Measurements from ENCODE around the gene SLC7A7. TPM values are rescaled to one million over a fixed set of nuclear protein-coding genes. Genes with fewer than 3 reads are reported as not detected.

Gene SLC7A7
- total RNA-seq, 1 experiment from 2014 or later: 5.9 TPM

DNA sequence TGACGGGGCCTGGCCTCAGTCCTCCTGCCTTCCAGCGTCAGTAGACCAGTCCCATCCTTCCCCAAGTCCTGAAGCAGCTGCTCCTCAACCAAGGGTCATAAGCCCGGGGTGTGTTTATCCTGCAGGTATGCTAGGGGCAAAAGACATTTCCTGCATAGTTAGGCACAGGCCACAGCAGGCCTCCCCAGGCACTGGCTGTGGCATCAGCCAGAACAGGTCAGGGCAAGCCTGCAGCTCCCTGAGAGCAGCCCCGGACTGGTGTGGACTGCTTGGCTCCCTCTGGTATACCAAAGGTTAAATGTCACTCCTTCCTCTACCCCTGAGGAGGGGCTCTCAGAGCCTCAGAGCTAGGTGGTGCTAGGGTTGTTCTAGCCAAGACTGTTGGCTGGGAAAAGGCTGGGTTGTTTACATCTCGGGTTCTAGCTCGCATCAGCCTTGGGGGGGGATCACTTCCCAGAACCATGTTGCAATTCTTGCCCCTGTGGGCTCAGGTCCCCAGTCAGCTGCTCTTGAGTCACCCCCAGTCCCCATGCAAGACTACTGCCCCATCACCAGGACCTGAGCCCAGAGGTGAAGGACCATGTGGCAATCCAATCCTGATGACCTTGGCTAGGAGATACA is 24.0 kb upstream of the SLC7A7 start:
- Histone ChIP-seq H3K4me2 (no peak overlapping the region), H3K36me3 (ENCODE audit: low read depth) (no peaks in the 10 kb centered on the region), H3K4me1 (replicated peaks; ENCODE audit: insufficient read depth) (no peaks in the 10 kb centered on the region), H3F3A (ENCODE audit: insufficient read depth, low read depth) (no peaks in the 10 kb centered on the region), H3K79me2 (ENCODE audit: low read depth) (no peaks in the 10 kb centered on the region), H4K20me1 (ENCODE audit: insufficient read depth) (no peaks in the 10 kb centered on the region), H3K27me3 (ENCODE audit: insufficient read depth, low read depth) (no peaks in the 10 kb centered on the region), H2AFZ (no peak overlapping the region), H3K9me3 (ENCODE audit: insufficient read depth, low read depth) (no peaks in the 10 kb centered on the region), H3K27ac (no peak overlapping the region), H3K9me2 (ENCODE audit: insufficient read depth) (no peaks in the 10 kb centered on the region), H3K4me3 (no peak overlapping the region)
- BruUV-seq (replicated peaks): no TSS peak
- intact Hi-C loops (cut with micrococcal nuclease; ENCODE audit: unreplicated experiment): no loop called here
- no peak for TF ChIP-seq EZH2 (IDR thresholded peaks at IDR 0.05; ENCODE audit: low read depth)
- TF ChIP-seq, protein P1, sequence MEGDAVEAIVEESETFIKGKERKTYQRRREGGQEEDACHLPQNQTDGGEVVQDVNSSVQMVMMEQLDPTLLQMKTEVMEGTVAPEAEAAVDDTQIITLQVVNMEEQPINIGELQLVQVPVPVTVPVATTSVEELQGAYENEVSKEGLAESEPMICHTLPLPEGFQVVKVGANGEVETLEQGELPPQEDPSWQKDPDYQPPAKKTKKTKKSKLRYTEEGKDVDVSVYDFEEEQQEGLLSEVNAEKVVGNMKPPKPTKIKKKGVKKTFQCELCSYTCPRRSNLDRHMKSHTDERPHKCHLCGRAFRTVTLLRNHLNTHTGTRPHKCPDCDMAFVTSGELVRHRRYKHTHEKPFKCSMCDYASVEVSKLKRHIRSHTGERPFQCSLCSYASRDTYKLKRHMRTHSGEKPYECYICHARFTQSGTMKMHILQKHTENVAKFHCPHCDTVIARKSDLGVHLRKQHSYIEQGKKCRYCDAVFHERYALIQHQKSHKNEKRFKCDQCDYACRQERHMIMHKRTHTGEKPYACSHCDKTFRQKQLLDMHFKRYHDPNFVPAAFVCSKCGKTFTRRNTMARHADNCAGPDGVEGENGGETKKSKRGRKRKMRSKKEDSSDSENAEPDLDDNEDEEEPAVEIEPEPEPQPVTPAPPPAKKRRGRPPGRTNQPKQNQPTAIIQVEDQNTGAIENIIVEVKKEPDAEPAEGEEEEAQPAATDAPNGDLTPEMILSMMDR (conservative IDR thresholded peaks at IDR 0.05): no peak
- POLR2A ChIA-PET (ENCODE audit: unreplicated experiment): interaction anchor here (0.5 kb wide), 1 partner anchor 63 kb away, joined by 5 read pairs; no protein-coding TSS in a partner anchor
- no peak for DNase-seq
- CTCF ChIA-PET: no interaction called here

GRCh38 chr14:22838631-22839041 is 23.4 kb upstream of the SLC7A7 start:
- Histone ChIP-seq H3K4me1 (replicated peaks; ENCODE audit: insufficient read depth) (no peaks in the 10 kb centered on the region), H3K27me3 (ENCODE audit: insufficient read depth, low read depth) (no peaks in the 10 kb centered on the region), H3K27ac (no peak overlapping the region), H4K20me1 (ENCODE audit: insufficient read depth) (no peaks in the 10 kb centered on the region), H2AFZ (no peak overlapping the region), H3K79me2 (ENCODE audit: low read depth) (no peaks in the 10 kb centered on the region), H3K4me2 (no peak overlapping the region), H3F3A (ENCODE audit: insufficient read depth, low read depth) (no peaks in the 10 kb centered on the region), H3K9me2 (ENCODE audit: insufficient read depth) (no peaks in the 10 kb centered on the region), H3K4me3 (no peak overlapping the region), H3K9me3 (ENCODE audit: insufficient read depth, low read depth) (no peaks in the 10 kb centered on the region), H3K36me3 (ENCODE audit: low read depth) (no peaks in the 10 kb centered on the region)
- ChIA-PET CTCF (no interaction called here), POLR2A (ENCODE audit: unreplicated experiment) (interaction anchor here (0.5 kb wide), 1 partner anchor 64 kb away, joined by 5 read pairs; no protein-coding TSS in a partner anchor)
- DNase-seq: no peak
- intact Hi-C loops (cut with micrococcal nuclease; ENCODE audit: unreplicated experiment): no loop called here
- BruUV-seq (replicated peaks): no TSS peak
- TF ChIP-seq, protein P1 (conservative IDR thresholded peaks at IDR 0.05): no peak
- no peak for TF ChIP-seq EZH2 (IDR thresholded peaks at IDR 0.05; ENCODE audit: low read depth)

DNA sequence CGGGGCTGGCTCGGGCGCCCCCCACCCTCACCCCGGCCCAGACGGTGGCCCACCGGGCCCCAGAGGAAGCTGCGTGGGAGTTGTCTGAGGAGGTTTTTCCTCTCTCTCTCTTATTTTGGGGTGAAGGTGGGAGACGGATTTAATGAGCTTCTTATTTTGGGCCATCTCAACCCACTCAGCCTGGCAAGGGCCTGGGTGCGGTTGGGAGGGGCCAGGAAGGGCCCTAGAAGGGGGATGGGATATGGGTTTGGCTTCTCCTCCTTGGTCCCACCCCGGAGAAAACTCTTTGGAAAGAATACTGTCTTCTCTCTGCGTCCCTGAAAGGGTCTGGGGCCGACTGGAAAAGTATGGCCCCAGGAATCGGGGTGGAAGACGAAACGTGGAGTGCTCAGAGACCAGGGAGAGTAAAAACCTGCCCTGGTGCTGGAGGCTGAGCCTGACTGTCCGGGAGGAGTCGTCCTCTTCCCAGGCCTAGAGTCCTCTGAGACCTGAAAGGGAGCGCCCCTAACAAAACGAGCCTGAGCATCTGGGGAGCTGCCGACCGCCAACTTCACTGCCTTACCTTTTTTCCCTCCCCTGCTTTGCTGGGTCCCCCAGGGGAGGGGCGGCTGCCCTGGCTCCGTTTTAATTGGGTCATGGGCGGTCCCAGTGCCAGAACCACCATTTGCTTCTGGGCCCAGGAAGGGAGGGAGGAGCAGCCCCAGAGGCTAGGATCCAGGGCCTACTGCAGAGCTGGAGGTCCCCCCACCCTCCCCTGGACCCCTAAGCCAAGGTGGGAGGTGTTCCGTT is 22.7 kb upstream of the SLC7A7 start:
- Histone ChIP-seq H3K9me3 (ENCODE audit: insufficient read depth, low read depth) (no peaks in the 10 kb centered on the region), H3K27ac (no peak overlapping the region), H3K27me3 (ENCODE audit: insufficient read depth, low read depth) (no peaks in the 10 kb centered on the region), H3K4me2 (peak overlapping the region; percentile 58; the same call in 1 of the 2 replicates), H4K20me1 (ENCODE audit: insufficient read depth) (no peaks in the 10 kb centered on the region), H2AFZ (no peak overlapping the region), H3K36me3 (ENCODE audit: low read depth) (no peaks in the 10 kb centered on the region), H3K4me3 (no peak overlapping the region; the same call in 1 of the 2 replicates), H3F3A (ENCODE audit: insufficient read depth, low read depth) (no peaks in the 10 kb centered on the region), H3K4me1 (replicated peaks; ENCODE audit: insufficient read depth) (no peaks in the 10 kb centered on the region), H3K9me2 (ENCODE audit: insufficient read depth) (no peaks in the 10 kb centered on the region), H3K79me2 (ENCODE audit: low read depth) (no peaks in the 10 kb centered on the region)
- TF ChIP-seq EZH2 (IDR thresholded peaks at IDR 0.05; ENCODE audit: low read depth): no peak
- TF ChIP-seq, protein P1 (conservative IDR thresholded peaks at IDR 0.05): no peak
- BruUV-seq (replicated peaks): no TSS peak
- ChIA-PET POLR2A (ENCODE audit: unreplicated experiment) (no interaction called here), CTCF (interaction anchor here (0.7 kb wide), 1 partner anchor 239 kb away, joined by 3 read pairs; no protein-coding TSS in a partner anchor)
- DNase-seq: no peak
- intact Hi-C loops (cut with micrococcal nuclease; ENCODE audit: unreplicated experiment): no loop called here

Data from PC-9 (cell line).